HepG2 (cell line): ENCODE data around the gene ADCY9. TPM values are rescaled to one million over a fixed set of nuclear protein-coding genes. Genes with fewer than 3 reads are reported as not detected.
A peak's percentile ranks its signal among the peaks of the same experiment; 100 is the strongest.

Experiments
- ATM ChIP-seq: fragments of 450-650 bp; IDR thresholded peaks from 2 replicates; pipeline ENCODE4 v1.7.1; 2017; ENCODE audit warnings: mild to moderate bottlenecking, borderline replicate concordance
- ESRRA ChIP-seq: sonication (generic); formaldehyde crosslinking; IDR thresholded peaks from 2 replicates; pipeline ENCODE4 v1.5.1; 2020; ENCODE audit warnings: mild to moderate bottlenecking, low read depth, missing genetic modification reagents
- HNRNPK ChIP-seq: fragments of 200-400 bp; formaldehyde crosslinking; IDR thresholded peaks from 2 replicates; pipeline ENCODE4 v1.6.1; 2018; ENCODE audit warnings: low read length, low read depth, moderate library complexity, mild to moderate bottlenecking; ENCODE audit not compliant: poor library complexity, severe bottlenecking
- HOMEZ ChIP-seq: IDR thresholded peaks from 2 replicates; pipeline ENCODE4 v1.6.1; 2016; ENCODE audit warnings: low read depth
- KDM1A ChIP-seq: IDR thresholded peaks from 2 replicates; pipeline ENCODE4 v1.6.1; 2016; ENCODE audit warnings: missing compliant biosample characterization
- MATR3 ChIP-seq: sonication (generic); formaldehyde crosslinking; IDR thresholded peaks from 2 replicates; pipeline ENCODE4 v1.4.0; 2020; ENCODE audit warnings: missing genetic modification reagents
- MLLT10 ChIP-seq: sonication (generic); formaldehyde crosslinking; IDR thresholded peaks from 2 replicates; pipeline ENCODE4 v1.4.0; 2020; ENCODE audit warnings: missing genetic modification reagents
- MXD3 ChIP-seq: IDR thresholded peaks from 2 replicates; pipeline ENCODE4 v1.6.1; 2016; ENCODE audit warnings: mild to moderate bottlenecking, missing biosample characterization, missing genetic modification reagents
- NFKB2 ChIP-seq: sonication (generic); formaldehyde crosslinking; IDR thresholded peaks from 2 replicates; pipeline ENCODE4 v1.4.0; 2020; ENCODE audit warnings: missing genetic modification reagents, borderline replicate concordance
- STAT5B ChIP-seq: sonication (generic); formaldehyde crosslinking; IDR thresholded peaks from 2 replicates; pipeline ENCODE4 v1.4.0; 2020; ENCODE audit warnings: missing genetic modification reagents
- SUZ12 ChIP-seq: fragments of 150-350 bp; IDR thresholded peaks from 2 replicates; pipeline ENCODE4 v1.6.1; 2014; ENCODE audit warnings: low read depth, low read length
- ZMYM3 ChIP-seq: sonication (generic); formaldehyde crosslinking; IDR thresholded peaks from 2 replicates; pipeline ENCODE4 v1.5.1; 2020; ENCODE audit warnings: mild to moderate bottlenecking, missing genetic modification reagents
- ZNF136 ChIP-seq: sonication (generic); formaldehyde crosslinking; IDR thresholded peaks from 2 replicates; pipeline ENCODE4 v1.8.1; 2022; ENCODE audit warnings: low read depth, mild to moderate bottlenecking, moderate library complexity, missing genetic modification reagents
- ZNF383 ChIP-seq: sonication (generic); formaldehyde crosslinking; IDR thresholded peaks from 2 replicates; pipeline ENCODE4 v1.4.0; 2020; ENCODE audit warnings: missing genetic modification reagents, mild to moderate bottlenecking, borderline replicate concordance
- ZNF451 ChIP-seq: sonication (generic); formaldehyde crosslinking; IDR thresholded peaks from 2 replicates; pipeline ENCODE4 v1.5.0; 2020; ENCODE audit warnings: mild to moderate bottlenecking, missing genetic modification reagents
- ZNF503 ChIP-seq: sonication (generic); formaldehyde crosslinking; IDR thresholded peaks from 2 replicates; pipeline ENCODE4 v1.4.0; 2020; ENCODE audit warnings: missing genetic modification reagents
- ZNF609 ChIP-seq: sonication (generic); formaldehyde crosslinking; IDR thresholded peaks from 2 replicates; pipeline ENCODE4 v1.4.0; 2020; ENCODE audit warnings: mild to moderate bottlenecking, missing genetic modification reagents, borderline replicate concordance
- ZNF644 ChIP-seq: IDR thresholded peaks from 2 replicates; pipeline ENCODE4 v1.6.1; 2016; ENCODE audit warnings: low read depth
- ZNF761 ChIP-seq: sonication (generic); formaldehyde crosslinking; conservative IDR thresholded peaks from 2 replicates; pipeline ENCODE4 v1.4.0; 2020; ENCODE audit warnings: mild to moderate bottlenecking, missing genetic modification reagents
- ZNF766 ChIP-seq: sonication (generic); formaldehyde crosslinking; IDR thresholded peaks from 2 replicates; pipeline ENCODE4 v1.5.0; 2020; ENCODE audit warnings: missing genetic modification reagents, borderline replicate concordance
- polyA plus RNA-seq, 8 experiments: library from polyadenylated mRNA; depleted of rRNA in 3 of 8; stranded (reverse) in 7 of 8; unstranded in 1 of 8; fragments of >200 nt; fragmentation: Illumina TruSeq in 4 of 8; extraction: Trizol in 4 of 8; gene quantifications; 2 replicates each; pipeline versions ENCODE4 v1.2.1 to v1.2.3, GENCODE V29; 2011 to 2016; ENCODE audit warnings: low read depth in 4 of 8, missing spikeins in 1 of 8, mixed read lengths in 1 of 8; ENCODE audit not compliant: insufficient read depth in 1 of 8
- total RNA-seq, 5 experiments: library from RNA; depleted of rRNA; stranded (reverse); fragments of >200 nt; fragmentation: Illumina TruSeq; extraction: Trizol; gene quantifications; 2 replicates each; pipeline ENCODE4 v1.2.3, GENCODE V29; 2016; ENCODE audit warnings: low read depth in 1 of 5
- TF ChIP-seq, protein P1 (sequence below): sonication (generic); formaldehyde crosslinking; IDR thresholded peaks from 2 replicates; pipeline ENCODE4 v1.4.0; 2020; ENCODE audit warnings: missing genetic modification reagents

ADCY9 gene
- total and polyA plus RNA-seq, 2 of the 13 experiments (the other 11 are each of a cell fraction or from before 2014, with no cell fraction given) = 11.2 to 13.9 TPM

- TF ChIP-seq ZNF609 (CRISPR knock-in tag) (no peak), ZMYM3 (CRISPR knock-in tag) (peak; percentile 92), ZNF644 (peak; percentile 72), MLLT10 (CRISPR knock-in tag) (no peak), HNRNPK (no peak), MATR3 (CRISPR knock-in tag) (no peak), ATM (no peak), ZNF766 (CRISPR knock-in tag) (no peak), KDM1A (CRISPR knock-in tag) (peak; percentile 52; the same call in 1 of the 2 replicates), ZNF383 (CRISPR knock-in tag) (no peak), ZNF451 (CRISPR knock-in tag) (no peak), ESRRA (CRISPR knock-in tag) (peak; percentile 80; the same call in 1 of the 2 replicates), MXD3 (CRISPR knock-in tag) (no peak), STAT5B (no peak), ZNF136 (CRISPR knock-in tag) (no peak), HOMEZ (no peak), NFKB2 (CRISPR knock-in tag) (no peak), SUZ12 (no peak), ZNF761 (CRISPR knock-in tag) (no peak), ZNF503 (CRISPR knock-in tag) (peak; percentile 57; the same call in 1 of the 2 replicates)
- TF ChIP-seq, protein P1, sequence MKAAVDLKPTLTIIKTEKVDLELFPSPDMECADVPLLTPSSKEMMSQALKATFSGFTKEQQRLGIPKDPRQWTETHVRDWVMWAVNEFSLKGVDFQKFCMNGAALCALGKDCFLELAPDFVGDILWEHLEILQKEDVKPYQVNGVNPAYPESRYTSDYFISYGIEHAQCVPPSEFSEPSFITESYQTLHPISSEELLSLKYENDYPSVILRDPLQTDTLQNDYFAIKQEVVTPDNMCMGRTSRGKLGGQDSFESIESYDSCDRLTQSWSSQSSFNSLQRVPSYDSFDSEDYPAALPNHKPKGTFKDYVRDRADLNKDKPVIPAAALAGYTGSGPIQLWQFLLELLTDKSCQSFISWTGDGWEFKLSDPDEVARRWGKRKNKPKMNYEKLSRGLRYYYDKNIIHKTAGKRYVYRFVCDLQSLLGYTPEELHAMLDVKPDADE (CRISPR knock-in tag) = no peak
Observed at GRCh38 chr16:4157376-4157825, 41.2 kb upstream of the ADCY9 start (continued).
